ENCODE results near the gene NUDCD2. TPM values are rescaled to one million over a fixed set of nuclear protein-coding genes. Genes with fewer than 3 reads are reported as not detected.

Gene NUDCD2
- total and polyA plus RNA-seq, 9 of the 15 experiments (the other 6 are each of a cell fraction or from before 2014, with no cell fraction given) = 14.6 to 76.9 (median 32.5) TPM

GRCh38 chr5:163437309-163438182 is 22.4 kb downstream of the NUDCD2 start, which contains the start of gene CCNG1 (continued):
- TF ChIP-seq REST (IDR thresholded peaks at IDR 0.05; ENCODE audit: borderline replicate concordance) (no peak), REST (CRISPR knock-in tag; IDR thresholded peaks at IDR 0.05; ENCODE audit: low read depth) (0 out of 2 replicates have a peak, but pooled peaks have one; percentile 49), ZNF778 (CRISPR knock-in tag; IDR thresholded peaks at IDR 0.05) (no peak), ZC3H11A (IDR thresholded peaks at IDR 0.05; ENCODE audit: low read depth, low read length) (no peak), PHF20 (IDR thresholded peaks at IDR 0.05; ENCODE audit: partially characterized antibody) (no peak), MLLT1 (IDR thresholded peaks at IDR 0.05) (peak in 1 of 2 experiments; percentile 65; a peak in 1 of 4 replicates), YY1 (IDR thresholded peaks at IDR 0.05; ENCODE audit: borderline replicate concordance in 1 of 3, control insufficient read depth in 1 of 3, extremely low read depth in 1 of 3, insufficient read depth in 3 of 3, insufficient read length in 1 of 3, insufficient replicate concordance in 2 of 3, low read depth in 1 of 3, low read length in 2 of 3) (peak in 2 of 3 experiments; percentile 5 to 44), ZNF511 (CRISPR knock-in tag; IDR thresholded peaks at IDR 0.05) (0 out of 2 replicates have a peak, but pooled peaks have one; percentile 43), U2AF1 (optimal IDR thresholded peaks at IDR 0.05; ENCODE audit: low read depth, low read length) (no peak)
- TF ChIP-seq, protein P1, sequence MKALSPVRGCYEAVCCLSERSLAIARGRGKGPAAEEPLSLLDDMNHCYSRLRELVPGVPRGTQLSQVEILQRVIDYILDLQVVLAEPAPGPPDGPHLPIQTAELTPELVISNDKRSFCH (CRISPR knock-in tag; IDR thresholded peaks at IDR 0.05) = no peak
- TF ChIP-seq, protein P1 (tag; IDR thresholded peaks at IDR 0.05) = no peak
- TF ChIP-seq, protein P2, sequence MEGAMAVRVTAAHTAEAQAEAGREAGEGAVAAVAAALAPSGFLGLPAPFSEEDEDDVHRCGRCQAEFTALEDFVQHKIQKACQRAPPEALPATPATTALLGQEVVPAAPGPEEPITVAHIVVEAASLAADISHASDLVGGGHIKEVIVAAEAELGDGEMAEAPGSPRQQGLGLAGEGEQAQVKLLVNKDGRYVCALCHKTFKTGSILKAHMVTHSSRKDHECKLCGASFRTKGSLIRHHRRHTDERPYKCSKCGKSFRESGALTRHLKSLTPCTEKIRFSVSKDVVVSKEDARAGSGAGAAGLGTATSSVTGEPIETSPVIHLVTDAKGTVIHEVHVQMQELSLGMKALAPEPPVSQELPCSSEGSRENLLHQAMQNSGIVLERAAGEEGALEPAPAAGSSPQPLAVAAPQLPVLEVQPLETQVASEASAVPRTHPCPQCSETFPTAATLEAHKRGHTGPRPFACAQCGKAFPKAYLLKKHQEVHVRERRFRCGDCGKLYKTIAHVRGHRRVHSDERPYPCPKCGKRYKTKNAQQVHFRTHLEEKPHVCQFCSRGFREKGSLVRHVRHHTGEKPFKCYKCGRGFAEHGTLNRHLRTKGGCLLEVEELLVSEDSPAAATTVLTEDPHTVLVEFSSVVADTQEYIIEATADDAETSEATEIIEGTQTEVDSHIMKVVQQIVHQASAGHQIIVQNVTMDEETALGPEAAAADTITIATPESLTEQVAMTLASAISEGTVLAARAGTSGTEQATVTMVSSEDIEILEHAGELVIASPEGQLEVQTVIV (CRISPR knock-in tag; IDR thresholded peaks at IDR 0.05; ENCODE audit: borderline replicate concordance) = no peak

Measured in K562 (cell line).